GM23248 (cell line): ENCODE measurements around the gene MORC2.

Experiments used
- EZH2 ChIP-seq: fragments of 200-600 bp; sonication (generic); IDR thresholded peaks from 2 replicates; pipeline ENCODE4 v1.6.1; 2018; ENCODE audit warnings: antibody characterized with exemption, mild to moderate bottlenecking; ENCODE audit not compliant: insufficient read depth, poor library complexity, severe bottlenecking
- EZH2phosphoT487 ChIP-seq: fragments of 200-600 bp; sonication (generic); IDR thresholded peaks from 2 replicates; pipeline ENCODE4 v1.6.1; 2018; ENCODE audit warnings: antibody characterized with exemption, moderate library complexity, mild to moderate bottlenecking, low read depth; ENCODE audit not compliant: insufficient read depth

DNA sequence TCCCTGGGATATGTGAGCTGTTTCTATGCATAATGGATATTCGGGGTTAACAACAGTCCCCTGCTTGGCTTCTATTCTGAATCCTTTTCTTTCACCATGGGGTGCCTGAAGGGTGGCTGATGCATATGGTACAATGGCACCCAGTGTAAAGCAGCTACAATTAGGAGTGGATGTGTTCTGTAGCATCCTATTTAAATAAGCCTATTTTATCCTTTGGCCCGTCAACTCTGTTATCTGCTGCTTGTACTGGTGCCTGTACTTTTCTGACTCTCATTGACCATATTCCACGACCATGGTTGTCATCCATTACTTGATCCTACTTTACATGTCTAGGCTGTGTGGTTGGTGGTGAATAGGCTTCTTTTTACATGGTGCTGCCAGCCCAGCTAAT lies 1.8 kb upstream of the MORC2 start:
- TF ChIP-seq EZH2 (no peak), EZH2phosphoT487 (no peak)
